GM19099 (cell line): Measurements from ENCODE around the gene TMEM271.

Experiments used
- POLR2A ChIP-seq: IDR thresholded peaks from 3 replicates; pipeline ENCODE4 v1.6.1; 2011; ENCODE audit warnings: low read depth; ENCODE audit not compliant: insufficient read length; ENCODE audit errors: extremely low read depth

Gene TMEM271

GRCh38 chr4:524196-524595 lies 51.9 kb downstream of the TMEM271 start:
- TF ChIP-seq POLR2A, result no peak
